HepG2 (cell line): Measurements from ENCODE around the gene RGS11. TPM values are rescaled to one million over a fixed set of nuclear protein-coding genes. Genes with fewer than 3 reads are reported as not detected.

ENCODE experiments used
- AGO2 ChIP-seq: fragments of 200-400 bp; formaldehyde crosslinking; optimal IDR thresholded peaks from 2 replicates; pipeline ENCODE3; 2017; ENCODE audit warnings: mild to moderate bottlenecking, low read depth, low read length, moderate library complexity
- HDAC2 ChIP-seq: sonication (generic); formaldehyde crosslinking; IDR thresholded peaks from 2 replicates; pipeline ENCODE4 v1.4.0; 2020; ENCODE audit warnings: missing genetic modification reagents
- HOXA3 ChIP-seq: sonication (generic); formaldehyde crosslinking; IDR thresholded peaks from 2 replicates; pipeline ENCODE4 v1.5.0; 2020; ENCODE audit warnings: missing genetic modification reagents
- KDM2A ChIP-seq: sonication (generic); formaldehyde crosslinking; IDR thresholded peaks from 2 replicates; pipeline ENCODE4 v1.4.0; 2020; ENCODE audit warnings: low read depth, missing genetic modification reagents, borderline replicate concordance
- MEIS2 ChIP-seq: sonication (generic); formaldehyde crosslinking; IDR thresholded peaks from 2 replicates; pipeline ENCODE4 v1.9.0; 2021; ENCODE audit warnings: mild to moderate bottlenecking, missing genetic modification reagents
- PHF8 ChIP-seq: sonication (generic); formaldehyde crosslinking; IDR thresholded peaks from 2 replicates; pipeline ENCODE4 v1.5.0; 2020; ENCODE audit warnings: missing genetic modification reagents
- RFXAP ChIP-seq: sonication (generic); formaldehyde crosslinking; IDR thresholded peaks from 2 replicates; pipeline ENCODE4 v1.4.0; 2020; ENCODE audit warnings: missing genetic modification reagents, borderline replicate concordance
- SALL1 ChIP-seq: sonication (generic); formaldehyde crosslinking; IDR thresholded peaks from 2 replicates; pipeline ENCODE4 v1.8.0; 2022; ENCODE audit warnings: mild to moderate bottlenecking, missing genetic modification reagents
- SP1 ChIP-seq, 2 experiments: fragments of 450-650 bp in 1 of 2; sonication (generic) in 1 of 2; formaldehyde crosslinking in 1 of 2; IDR thresholded peaks; 2 replicates each; pipeline versions ENCODE4 v1.4.0 to v1.6.1; 2016 to 2020; ENCODE audit warnings: missing genetic modification reagents in 1 of 2
- ZNF292 ChIP-seq: sonication (generic); formaldehyde crosslinking; IDR thresholded peaks from 2 replicates; pipeline ENCODE4 v1.8.1; 2022; ENCODE audit warnings: mild to moderate bottlenecking, low read depth, missing genetic modification reagents, borderline replicate concordance
- ZNF414 ChIP-seq: sonication (generic); formaldehyde crosslinking; IDR thresholded peaks from 2 replicates; pipeline ENCODE4 v1.5.0; 2020; ENCODE audit warnings: missing genetic modification reagents
- ZNF468 ChIP-seq: sonication (generic); formaldehyde crosslinking; IDR thresholded peaks from 2 replicates; pipeline ENCODE4 v1.8.0; 2022; ENCODE audit warnings: mild to moderate bottlenecking, moderate library complexity, missing genetic modification reagents
- ZNF788 ChIP-seq: sonication (generic); formaldehyde crosslinking; IDR thresholded peaks from 2 replicates; pipeline ENCODE4 v1.5.0; 2020; ENCODE audit warnings: mild to moderate bottlenecking, missing genetic modification reagents, borderline replicate concordance
- ZSCAN30 ChIP-seq: sonication (generic); formaldehyde crosslinking; IDR thresholded peaks from 2 replicates; pipeline ENCODE4 v1.5.0; 2020; ENCODE audit warnings: mild to moderate bottlenecking, missing genetic modification reagents
- polyA plus RNA-seq, 8 experiments: library from polyadenylated mRNA; depleted of rRNA in 3 of 8; stranded (reverse) in 7 of 8; unstranded in 1 of 8; fragments of >200 nt; fragmentation: Illumina TruSeq in 4 of 8; extraction: Trizol in 4 of 8; gene quantifications; 2 replicates each; pipeline versions ENCODE4 v1.2.1 to v1.2.3, GENCODE V29; 2011 to 2016; ENCODE audit warnings: low read depth in 4 of 8, missing spikeins in 1 of 8, mixed read lengths in 1 of 8; ENCODE audit not compliant: insufficient read depth in 1 of 8
- total RNA-seq, 5 experiments: library from RNA; depleted of rRNA; stranded (reverse); fragments of >200 nt; fragmentation: Illumina TruSeq; extraction: Trizol; gene quantifications; 2 replicates each; pipeline ENCODE4 v1.2.3, GENCODE V29; 2016; ENCODE audit warnings: low read depth in 1 of 5
- TF ChIP-seq, protein P1 (sequence below): IDR thresholded peaks from 2 replicates; pipeline ENCODE4 v1.6.1; 2012; ENCODE audit warnings: low read depth, low read length, improper control_type of control experiment
- TF ChIP-seq, protein P2 (sequence below): sonication (generic); formaldehyde crosslinking; IDR thresholded peaks from 2 replicates; pipeline ENCODE4 v1.8.0; 2022; ENCODE audit warnings: missing genetic modification reagents, mild to moderate bottlenecking, moderate library complexity, borderline replicate concordance
- TF ChIP-seq, protein P3 (sequence below), 2 experiments: sonication (generic) in 1 of 2; formaldehyde crosslinking in 1 of 2; IDR thresholded peaks; 2 replicates each; pipeline versions ENCODE4 v1.6.1 to v1.9.0; 2014 to 2022; ENCODE audit warnings: antibody characterized with exemption in 1 of 2, borderline replicate concordance in 1 of 2, inconsistent platforms in 1 of 2, low read depth in 1 of 2, missing genetic modification reagents in 1 of 2

RGS11 gene
- total and polyA plus RNA-seq, 2 of the 13 experiments (the other 11 are each of a cell fraction or from before 2014, with no cell fraction given), result 0.11 TPM; not detected in 1

DNA sequence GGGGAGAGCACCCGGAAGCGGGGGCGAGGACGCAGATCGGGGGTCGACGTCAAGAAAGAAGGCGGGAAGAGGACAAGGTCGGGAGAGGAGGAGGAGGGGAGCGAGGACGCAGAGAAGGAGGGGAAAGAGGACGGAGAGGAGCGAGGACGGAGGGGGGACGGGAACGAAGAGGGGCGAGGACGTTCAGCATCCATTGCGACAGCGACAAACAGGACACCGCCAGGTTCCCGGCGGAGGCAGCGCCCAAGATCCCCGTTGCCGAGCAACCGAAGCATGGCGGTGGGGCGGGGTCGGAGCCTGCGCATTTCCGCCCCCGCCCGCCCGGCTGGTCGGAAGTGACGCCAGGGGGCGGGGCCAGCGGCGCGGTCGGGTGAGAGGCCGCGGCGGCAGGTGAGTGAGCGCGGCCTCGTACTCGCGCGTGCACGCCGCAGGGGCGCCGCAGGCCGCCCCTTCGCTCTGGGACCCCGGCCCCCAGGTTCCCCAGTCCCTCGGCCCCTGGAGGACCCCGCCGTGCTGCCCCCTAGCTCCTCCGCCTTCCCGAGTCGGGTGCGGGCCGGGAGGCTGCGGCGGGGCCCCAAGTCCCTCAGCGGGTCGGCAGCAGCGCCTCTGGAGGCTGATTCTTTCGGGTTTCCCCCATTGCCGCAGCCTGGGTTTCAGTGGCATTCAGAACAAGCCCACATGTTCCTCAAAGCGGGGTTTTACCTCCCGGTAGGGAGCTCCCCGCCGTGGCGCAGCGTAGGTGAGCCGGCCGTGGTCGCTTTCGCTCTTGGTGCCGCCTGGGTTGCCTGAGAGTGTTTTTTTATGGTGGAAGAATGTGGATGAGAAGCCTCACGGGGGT lies 41.1 kb downstream of the RGS11 start, which contains the start of gene FAM234A (continued):
- TF ChIP-seq, protein P1, sequence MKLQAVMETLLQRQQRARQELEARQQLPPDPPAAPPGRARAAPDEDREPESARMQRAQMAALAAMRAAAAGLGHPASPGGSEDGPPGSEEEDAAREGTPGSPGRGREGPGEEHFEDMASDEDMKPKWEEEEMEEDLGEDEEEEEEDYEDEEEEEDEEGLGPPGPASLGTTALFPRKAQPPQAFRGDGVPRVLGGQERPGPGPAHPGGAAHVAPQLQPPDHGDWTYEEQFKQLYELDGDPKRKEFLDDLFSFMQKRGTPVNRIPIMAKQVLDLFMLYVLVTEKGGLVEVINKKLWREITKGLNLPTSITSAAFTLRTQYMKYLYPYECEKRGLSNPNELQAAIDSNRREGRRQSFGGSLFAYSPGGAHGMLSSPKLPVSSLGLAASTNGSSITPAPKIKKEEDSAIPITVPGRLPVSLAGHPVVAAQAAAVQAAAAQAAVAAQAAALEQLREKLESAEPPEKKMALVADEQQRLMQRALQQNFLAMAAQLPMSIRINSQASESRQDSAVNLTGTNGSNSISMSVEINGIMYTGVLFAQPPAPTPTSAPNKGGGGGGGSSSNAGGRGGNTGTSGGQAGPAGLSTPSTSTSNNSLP, result no peak
- TF ChIP-seq, protein P2, sequence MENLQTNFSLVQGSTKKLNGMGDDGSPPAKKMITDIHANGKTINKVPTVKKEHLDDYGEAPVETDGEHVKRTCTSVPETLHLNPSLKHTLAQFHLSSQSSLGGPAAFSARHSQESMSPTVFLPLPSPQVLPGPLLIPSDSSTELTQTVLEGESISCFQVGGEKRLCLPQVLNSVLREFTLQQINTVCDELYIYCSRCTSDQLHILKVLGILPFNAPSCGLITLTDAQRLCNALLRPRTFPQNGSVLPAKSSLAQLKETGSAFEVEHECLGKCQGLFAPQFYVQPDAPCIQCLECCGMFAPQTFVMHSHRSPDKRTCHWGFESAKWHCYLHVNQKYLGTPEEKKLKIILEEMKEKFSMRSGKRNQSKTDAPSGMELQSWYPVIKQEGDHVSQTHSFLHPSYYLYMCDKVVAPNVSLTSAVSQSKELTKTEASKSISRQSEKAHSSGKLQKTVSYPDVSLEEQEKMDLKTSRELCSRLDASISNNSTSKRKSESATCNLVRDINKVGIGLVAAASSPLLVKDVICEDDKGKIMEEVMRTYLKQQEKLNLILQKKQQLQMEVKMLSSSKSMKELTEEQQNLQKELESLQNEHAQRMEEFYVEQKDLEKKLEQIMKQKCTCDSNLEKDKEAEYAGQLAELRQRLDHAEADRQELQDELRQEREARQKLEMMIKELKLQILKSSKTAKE (CRISPR knock-in tag), result 0 out of 2 replicates have a peak, but pooled peaks have one; percentile 49
- TF ChIP-seq HOXA3 (peak; percentile 92; the same call in 1 of the 2 replicates), AGO2 (peak; percentile 88), HDAC2 (CRISPR knock-in tag) (0 out of 2 replicates have a peak, but pooled peaks have one; percentile 10), ZNF788 (CRISPR knock-in tag) (peak; percentile 56; the same call in 1 of the 2 replicates), ZNF468 (CRISPR knock-in tag) (0 out of 2 replicates have a peak, but pooled peaks have one; percentile 31), RFXAP (CRISPR knock-in tag) (no peak; the same call in 1 of the 2 replicates), ZNF414 (CRISPR knock-in tag) (peak; percentile 67; the same call in 1 of the 2 replicates), PHF8 (CRISPR knock-in tag) (peak; percentile 90), SP1 (IDR thresholded peaks at IDR 0.05) (no peak), SP1 (CRISPR knock-in tag; IDR thresholded peaks at IDR 0.05) (peak; percentile 84), ZNF292 (CRISPR knock-in tag) (no peak), ZSCAN30 (no peak), KDM2A (CRISPR knock-in tag) (peak; percentile 62; the same call in 1 of the 2 replicates), MEIS2 (CRISPR knock-in tag) (peak; percentile 13; the same call in 1 of the 2 replicates), SALL1 (CRISPR knock-in tag) (peak; percentile 40; the same call in 1 of the 2 replicates)
- TF ChIP-seq, protein P3, sequence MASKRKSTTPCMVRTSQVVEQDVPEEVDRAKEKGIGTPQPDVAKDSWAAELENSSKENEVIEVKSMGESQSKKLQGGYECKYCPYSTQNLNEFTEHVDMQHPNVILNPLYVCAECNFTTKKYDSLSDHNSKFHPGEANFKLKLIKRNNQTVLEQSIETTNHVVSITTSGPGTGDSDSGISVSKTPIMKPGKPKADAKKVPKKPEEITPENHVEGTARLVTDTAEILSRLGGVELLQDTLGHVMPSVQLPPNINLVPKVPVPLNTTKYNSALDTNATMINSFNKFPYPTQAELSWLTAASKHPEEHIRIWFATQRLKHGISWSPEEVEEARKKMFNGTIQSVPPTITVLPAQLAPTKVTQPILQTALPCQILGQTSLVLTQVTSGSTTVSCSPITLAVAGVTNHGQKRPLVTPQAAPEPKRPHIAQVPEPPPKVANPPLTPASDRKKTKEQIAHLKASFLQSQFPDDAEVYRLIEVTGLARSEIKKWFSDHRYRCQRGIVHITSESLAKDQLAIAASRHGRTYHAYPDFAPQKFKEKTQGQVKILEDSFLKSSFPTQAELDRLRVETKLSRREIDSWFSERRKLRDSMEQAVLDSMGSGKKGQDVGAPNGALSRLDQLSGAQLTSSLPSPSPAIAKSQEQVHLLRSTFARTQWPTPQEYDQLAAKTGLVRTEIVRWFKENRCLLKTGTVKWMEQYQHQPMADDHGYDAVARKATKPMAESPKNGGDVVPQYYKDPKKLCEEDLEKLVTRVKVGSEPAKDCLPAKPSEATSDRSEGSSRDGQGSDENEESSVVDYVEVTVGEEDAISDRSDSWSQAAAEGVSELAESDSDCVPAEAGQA (IDR thresholded peaks at IDR 0.05; ENCODE audit: low read depth), result peak; percentile 54; the same call in 1 of the 2 replicates
- TF ChIP-seq, protein P3 (CRISPR knock-in tag; IDR thresholded peaks at IDR 0.05; ENCODE audit: borderline replicate concordance), result no peak
